H9 (cell line): Measurements from ENCODE around the gene HAUS7. TPM values are rescaled to one million over a fixed set of nuclear protein-coding genes. Genes with fewer than 3 reads are reported as not detected.

Experiments
- DNase-seq: peaks from one replicate; pipeline ENCODE4 v3.0.0-alpha.2; 2017
- H2AFZ ChIP-seq: one replicate; pipeline ENCODE4 v1.6.1; 2013; ENCODE audit warnings: mild to moderate bottlenecking, low read length, control low read depth, moderate library complexity
- H2AK5ac ChIP-seq: 2 replicates; pipeline ENCODE4 v1.6.1; 2013; ENCODE audit warnings: low read length, control low read depth, mixed read lengths; ENCODE audit not compliant: insufficient read length
- H2BK120ac ChIP-seq: one replicate; pipeline ENCODE4 v1.6.1; 2013; ENCODE audit warnings: low read depth, mild to moderate bottlenecking, low read length, control low read depth, inconsistent platforms; ENCODE audit not compliant: poor library complexity, severe bottlenecking
- H2BK12ac ChIP-seq: 2 replicates; pipeline ENCODE4 v1.6.1; 2013; ENCODE audit warnings: low read length, control low read depth, mixed read lengths, low read depth; ENCODE audit not compliant: insufficient read length
- H2BK15ac ChIP-seq: 2 replicates; pipeline ENCODE4 v1.6.1; 2013; ENCODE audit warnings: low read depth, low read length, control low read depth
- H2BK20ac ChIP-seq: one replicate; pipeline ENCODE4 v1.6.1; 2013; ENCODE audit warnings: low read depth, mild to moderate bottlenecking, low read length, control low read depth, inconsistent platforms; ENCODE audit not compliant: poor library complexity, severe bottlenecking
- H2BK5ac ChIP-seq: 2 replicates; pipeline ENCODE4 v1.6.1; 2013; ENCODE audit warnings: low read length, control low read depth, mixed read lengths; ENCODE audit not compliant: insufficient read length
- H3K14ac ChIP-seq: 2 replicates; pipeline ENCODE4 v1.6.1; 2013; ENCODE audit warnings: low read length, control low read depth; ENCODE audit not compliant: insufficient read depth
- H3K18ac ChIP-seq: 2 replicates; pipeline ENCODE4 v1.6.1; 2013; ENCODE audit warnings: low read depth, mild to moderate bottlenecking, mixed read lengths, low read length, control low read depth; ENCODE audit not compliant: insufficient read length
- H3K23ac ChIP-seq: 2 replicates; pipeline ENCODE4 v1.6.1; 2013; ENCODE audit warnings: low read length, control low read depth, mixed read lengths, low read depth; ENCODE audit not compliant: insufficient read length
- H3K23me2 ChIP-seq: 2 replicates; pipeline ENCODE4 v1.6.1; 2013; ENCODE audit warnings: low read depth, mild to moderate bottlenecking, mixed read lengths, low read length, control low read depth; ENCODE audit not compliant: insufficient read length, poor library complexity, severe bottlenecking
- H3K27ac ChIP-seq: 2 replicates; pipeline ENCODE4 v1.5.1; 2013; ENCODE audit warnings: low read length, control low read depth, mixed read lengths, low read depth; ENCODE audit not compliant: insufficient read length
- H3K27me3 ChIP-seq: 2 replicates; pipeline ENCODE4 v1.6.1; 2013; ENCODE audit warnings: low read length, control low read depth, inconsistent platforms; ENCODE audit not compliant: insufficient read depth
- H3K4ac ChIP-seq: 2 replicates; pipeline ENCODE4 v1.6.1; 2013; ENCODE audit warnings: low read depth, mild to moderate bottlenecking, control low read depth, inconsistent platforms, low read length, moderate library complexity
- H3K4me1 ChIP-seq: 2 replicates; pipeline ENCODE4 v1.6.1; 2013; ENCODE audit warnings: low read length, control low read depth, inconsistent platforms; ENCODE audit not compliant: insufficient read depth
- H3K4me2 ChIP-seq: 2 replicates; pipeline ENCODE4 v1.6.1; 2013; ENCODE audit warnings: low read length, control low read depth, mixed read lengths; ENCODE audit not compliant: insufficient read length, insufficient read depth
- H3K56ac ChIP-seq: 2 replicates; pipeline ENCODE4 v1.6.1; 2013; ENCODE audit warnings: low read depth, mild to moderate bottlenecking, mixed read lengths, low read length, control low read depth; ENCODE audit not compliant: insufficient read length
- H3K79me1 ChIP-seq: 2 replicates; pipeline ENCODE4 v1.6.1; 2013; ENCODE audit warnings: low read depth, mild to moderate bottlenecking, moderate library complexity, low read length, control low read depth, inconsistent platforms; ENCODE audit not compliant: insufficient read depth, poor library complexity, severe bottlenecking
- H3K79me2 ChIP-seq: 2 replicates; pipeline ENCODE4 v1.6.1; 2013; ENCODE audit warnings: low read length, control low read depth, inconsistent platforms; ENCODE audit not compliant: insufficient read depth
- H3K9ac ChIP-seq: 2 replicates; pipeline ENCODE4 v1.6.1; 2013; ENCODE audit warnings: low read length, control low read depth, mixed read lengths; ENCODE audit not compliant: insufficient read length; ENCODE audit errors: extremely low read depth
- H3K9me3 ChIP-seq: one replicate; pipeline ENCODE4 v1.6.1; 2013; ENCODE audit warnings: low read depth, low read length, inconsistent platforms; ENCODE audit not compliant: control insufficient read depth
- H3T11ph ChIP-seq: one replicate; pipeline ENCODE4 v1.6.1; 2013; ENCODE audit warnings: mild to moderate bottlenecking, low read length, control low read depth, inconsistent platforms
- H4K20me1 ChIP-seq: one replicate; pipeline ENCODE4 v1.6.1; 2013; ENCODE audit not compliant: control insufficient read depth, insufficient read length, insufficient read depth
- H4K5ac ChIP-seq: 2 replicates; pipeline ENCODE4 v1.6.1; 2013; ENCODE audit warnings: low read depth, mild to moderate bottlenecking, mixed read lengths, low read length, control low read depth; ENCODE audit not compliant: insufficient read length
- H4K8ac ChIP-seq: replicated peaks from 2 replicates; pipeline ENCODE4 v1.6.1; 2013; ENCODE audit warnings: low read length, control low read depth, mixed read lengths, low read depth; ENCODE audit not compliant: insufficient read length
- H4K91ac ChIP-seq: 2 replicates; pipeline ENCODE4 v1.6.1; 2013; ENCODE audit warnings: low read depth, mild to moderate bottlenecking, moderate library complexity, mixed read lengths, low read length, control low read depth; ENCODE audit not compliant: insufficient read length
- H3K27ac Mint-ChIP-seq, 3 experiments: 2 replicates in 2 of 3; 3 replicates in 1 of 3; pipeline ENCODE4 v1.8.0; 2020 to 2021; ENCODE audit warnings: mixed read lengths in 3 of 3, mild to moderate bottlenecking in 1 of 3, moderate library complexity in 1 of 3
- H3K27me3 Mint-ChIP-seq: 2 replicates; pipeline ENCODE4 v1.8.0; 2021; ENCODE audit warnings: low read depth, mild to moderate bottlenecking, moderate library complexity, mixed read lengths
- H3K36me3 Mint-ChIP-seq, 3 experiments: 2 replicates in 2 of 3; 3 replicates in 1 of 3; pipeline ENCODE4 v1.8.0; 2020 to 2021; ENCODE audit warnings: low read depth in 3 of 3, mixed read lengths in 3 of 3; ENCODE audit not compliant: insufficient read depth in 1 of 3
- H3K4me1 Mint-ChIP-seq, 2 experiments: 2 replicates each; pipeline ENCODE4 v1.8.0; 2020; ENCODE audit warnings: mixed read lengths in 2 of 2
- H3K4me3 Mint-ChIP-seq, 2 experiments: 2 replicates in 1 of 2; 3 replicates in 1 of 2; pipeline ENCODE4 v1.8.0; 2020 to 2021; ENCODE audit warnings: mild to moderate bottlenecking in 2 of 2, mixed read lengths in 2 of 2, moderate library complexity in 1 of 2
- H3K9me3 Mint-ChIP-seq, 2 experiments: 2 replicates in 1 of 2; 3 replicates in 1 of 2; pipeline ENCODE4 v1.8.0; 2020; ENCODE audit warnings: mild to moderate bottlenecking in 2 of 2, mixed read lengths in 2 of 2, moderate library complexity in 1 of 2
- CTCF ChIP-seq: fragments of 200-600 bp; sonication (generic); conservative IDR thresholded peaks from 3 replicates; pipeline ENCODE4 v1.8.0; 2021; ENCODE audit warnings: antibody characterized with exemption, mild to moderate bottlenecking
- WGBS: extraction: QIAGEN DNeasy Blood & Tissue Kit; methylation state at CpG from one replicate; pipeline ENCODE4 v1.1.7; 2013; ENCODE audit warnings: missing lambda C conversion rate, low lambda C conversion rate, mixed read lengths; ENCODE audit not compliant: insufficient read length; ENCODE audit errors: extremely low coverage; 5-methylcytosine and 5-hydroxymethylcytosine counted together
- total RNA-seq: library from RNA; stranded (reverse); gene quantifications from 2 replicates; pipeline ENCODE4 v1.2.1, GENCODE V29; 2021

HAUS7 gene
- total RNA-seq, 1 experiment from 2014 or later: 45.3 TPM

DNA sequence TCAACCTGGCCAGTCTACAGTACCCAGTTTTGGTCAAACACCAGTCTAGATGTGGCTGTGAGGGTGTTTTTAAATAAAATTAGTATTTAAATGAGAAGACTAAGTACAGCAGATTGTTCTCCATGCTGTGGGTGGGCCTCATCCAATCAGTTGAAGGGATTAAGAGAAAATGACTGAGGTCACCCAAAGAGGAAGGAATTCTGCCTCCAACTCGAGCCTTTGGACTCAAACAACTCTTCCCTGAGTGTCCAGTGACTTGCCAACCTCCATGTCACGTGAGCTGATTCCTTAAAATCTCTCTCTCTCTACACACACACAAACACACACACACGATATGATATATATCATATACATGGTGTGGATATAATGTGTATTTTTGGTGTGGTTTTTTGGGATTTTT is 34.5 kb downstream of the HAUS7 start:
- no CpG with 5 or more reads among the region's 3 CpGs for WGBS
- Histone ChIP-seq H4K91ac (no peak overlapping the region), H3K23ac (no peak overlapping the region), H2BK20ac (no peak overlapping the region), H3K9me3 (peaks cover 54% of the 10 kb centered on the region), H2BK120ac (no peak overlapping the region), H3K79me2 (no peaks in the 10 kb centered on the region), H4K5ac (no peak overlapping the region), H3K4me1 (no peaks in the 10 kb centered on the region), H3K23me2 (no peaks in the 10 kb centered on the region), H2BK15ac (no peak overlapping the region), H3K9ac (no peak overlapping the region), H3K27ac (no peak overlapping the region), H3K27me3 (peaks cover 2% of the 10 kb centered on the region; the same call in 1 of the 2 replicates), H3K56ac (no peak overlapping the region), H3T11ph (no peak overlapping the region), H3K79me1 (no peaks in the 10 kb centered on the region), H2AK5ac (no peak overlapping the region), H2BK5ac (no peak overlapping the region), H4K8ac (no peak overlapping the region), H3K4ac (no peak overlapping the region), H3K18ac (no peak overlapping the region), H3K14ac (no peak overlapping the region), H2BK12ac (no peak overlapping the region), H2AFZ (no peak overlapping the region), H4K20me1 (no peaks in the 10 kb centered on the region), H3K4me2 (no peak overlapping the region)
- Mint-ChIP-seq H3K27me3 (peaks cover 10% of the 10 kb centered on the region), H3K27ac (no peak overlapping the region), H3K4me3 (no peak overlapping the region), H3K36me3 (peaks cover 0 to 3% (median 0%) of the 10 kb centered on the region in 3 experiments; a peak in 3 of 7 replicates), H3K4me1 (no peaks in the 10 kb centered on the region), H3K9me3 (peaks cover 68 to 87% of the 10 kb centered on the region in 2 experiments)
- DNase-seq: no peak
- no peak for TF ChIP-seq CTCF
